Spleen (tissue), 7 donors: ENCODE measurements around the gene CIB4.
"Not testable (repeated sequence)": the region's sequence is repeated elsewhere in the genome, so short reads cannot be mapped to it uniquely, and the experiment has no call there.

Experiments used
- CTCF ChIP-seq, 11 experiments: fragments of 200-600 bp in 7 of 11; fragments of 450-650 bp in 4 of 11; sonication (generic) in 4 of 11; IDR thresholded peaks in 8 of 11; conservative IDR thresholded peaks in 3 of 11; 1 replicate in 7 of 11; 2 replicates in 4 of 11; pipeline versions ENCODE4 v1.4.0 to v1.8.0; 2016 to 2021; ENCODE audit warnings: antibody characterized with exemption in 11 of 11, inconsistent platforms in 4 of 11, mild to moderate bottlenecking in 1 of 11
- POLR2A ChIP-seq, 3 donors: fragments of 450-650 bp; IDR thresholded peaks; one replicate each; pipeline ENCODE4 v1.5.1; 2017; ENCODE audit warnings: antibody characterized with exemption in 3 of 3, mild to moderate bottlenecking in 1 of 3
- POLR2AphosphoS5 ChIP-seq, 3 donors: sonication (generic); formaldehyde crosslinking; IDR thresholded peaks; one replicate each; pipeline ENCODE4 v1.5.1; 2017; ENCODE audit warnings: antibody characterized with exemption in 3 of 3
- donor health status: DM: no; HTN: no; CAD: no; lungs with moderate emphysema.
- donor health status: DM: no; HTN: no; CAD: no.
- donor health status: DM: no; HTN: no; CAD: no.

- not testable (repeated sequence) for TF ChIP-seq POLR2A (IDR thresholded peaks at IDR 0.05); CTCF (IDR thresholded peaks at IDR 0.05 in 8 of 11, conservative IDR thresholded peaks at IDR 0.05 in 3 of 11); POLR2AphosphoS5 (IDR thresholded peaks at IDR 0.05)
Measured at GRCh38 chr2:26566731-26567130, 74.4 kb downstream of the CIB4 start.
